Stimulated activated CD8-positive, alpha-beta memory T cell treated with anti-CD3 and anti-CD28 coated beads, Interleukin-15, amount 100 ng/mL, for 1 hour (primary cell): ENCODE data around the gene IDH3B.

Experiments used
- DNase-seq: peaks from one replicate; pipeline ENCODE4 v3.0.0-alpha.2; 2020; ENCODE audit warnings: low read depth

Gene IDH3B

DNA sequence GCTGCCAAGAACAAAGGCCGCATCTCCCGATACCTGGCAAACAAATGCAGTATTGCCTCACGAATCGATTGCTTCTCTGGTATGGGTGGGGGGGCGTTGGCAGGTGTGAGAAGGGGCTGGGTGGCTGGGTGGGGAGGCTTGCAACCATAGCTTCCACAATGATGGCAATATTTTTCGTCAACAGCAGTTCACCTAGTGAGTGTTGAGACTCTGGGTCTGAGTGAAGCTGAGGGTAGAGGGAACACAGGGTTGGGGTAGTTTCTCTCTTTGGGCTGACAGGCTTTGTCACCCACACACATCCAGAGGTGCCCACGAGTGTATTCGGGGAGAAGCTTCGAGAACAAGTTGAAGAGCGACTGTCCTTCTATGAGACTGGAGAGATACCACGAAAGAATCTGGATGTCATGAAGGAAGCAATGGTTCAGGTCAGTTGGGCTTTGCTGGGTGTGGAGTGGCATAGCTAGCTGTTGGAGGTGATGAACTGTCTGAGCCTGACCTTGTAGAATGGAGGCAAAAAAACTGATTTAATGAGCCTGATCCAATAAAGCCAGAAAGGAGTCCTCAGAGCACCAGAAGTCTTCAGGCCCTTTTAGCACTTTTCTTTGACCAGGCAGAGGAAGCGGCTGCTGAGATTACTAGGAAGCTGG lies 7.4 kb downstream of the IDH3B start:
- no peak for DNase-seq

GRCh38 chr20:2655331-2656116 lies 8.5 kb downstream of the IDH3B start:
- DNase-seq: no peak

DNA sequence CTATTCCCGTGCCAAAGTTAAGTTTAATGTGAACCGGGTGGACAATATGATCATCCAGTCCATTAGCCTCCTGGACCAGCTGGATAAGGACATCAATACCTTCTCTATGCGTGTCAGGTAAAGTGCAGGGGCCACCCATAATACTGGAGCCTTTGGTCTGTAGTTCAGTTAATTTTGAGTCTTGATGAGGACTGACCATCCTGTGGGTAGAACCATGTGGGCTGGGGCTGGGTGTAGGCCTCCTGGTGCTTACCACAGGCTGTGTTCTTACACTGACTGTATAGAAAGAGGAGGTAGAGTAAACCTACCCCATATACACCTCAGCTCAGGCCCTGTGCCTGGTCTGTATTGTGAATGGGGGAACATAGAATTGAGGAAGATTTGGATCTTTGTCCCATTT lies 9.2 kb downstream of the IDH3B start:
- no peak for DNase-seq

DNA sequence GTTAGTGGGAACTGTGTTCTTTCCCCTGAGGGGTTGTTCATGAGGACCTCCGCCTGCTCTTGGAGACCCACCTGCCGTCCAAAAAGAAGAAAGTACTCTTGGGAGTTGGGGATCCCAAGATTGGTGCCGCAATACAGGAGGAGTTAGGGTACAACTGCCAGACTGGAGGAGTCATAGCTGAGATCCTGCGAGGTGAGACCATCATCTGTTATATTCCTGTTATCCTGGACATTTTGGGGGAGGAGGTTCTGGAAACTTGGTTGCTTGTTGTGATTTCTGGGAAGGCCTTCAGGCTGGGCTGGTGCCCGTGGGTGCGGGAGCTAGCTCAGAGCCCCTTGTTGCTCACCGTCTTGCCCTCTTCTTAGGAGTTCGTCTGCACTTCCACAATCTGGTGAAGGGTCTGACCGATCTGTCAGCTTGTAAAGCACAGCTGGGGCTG lies 9.6 kb downstream of the IDH3B start:
- DNase-seq: no peak

- no peak for DNase-seq
These were observed 10.2 kb downstream of the IDH3B start for GRCh38 chr20:2653556-2654383.

- DNase-seq: no peak
These were observed 11.1 kb downstream of the IDH3B start for GRCh38 chr20:2652724-2653555.

GRCh38 chr20:2651772-2652723 lies 12.0 kb downstream of the IDH3B start, which contains the start of gene NOP56:
TSS of gene NOP56 (plus strand) at chr20:2652632. CDS start at chr20:2652661, 29 bp downstream.
- peak; percentile 89 for DNase-seq

GRCh38 chr20:2643708-2644107 lies 20.3 kb downstream of the IDH3B start:
- DNase-seq: no peak

DNA sequence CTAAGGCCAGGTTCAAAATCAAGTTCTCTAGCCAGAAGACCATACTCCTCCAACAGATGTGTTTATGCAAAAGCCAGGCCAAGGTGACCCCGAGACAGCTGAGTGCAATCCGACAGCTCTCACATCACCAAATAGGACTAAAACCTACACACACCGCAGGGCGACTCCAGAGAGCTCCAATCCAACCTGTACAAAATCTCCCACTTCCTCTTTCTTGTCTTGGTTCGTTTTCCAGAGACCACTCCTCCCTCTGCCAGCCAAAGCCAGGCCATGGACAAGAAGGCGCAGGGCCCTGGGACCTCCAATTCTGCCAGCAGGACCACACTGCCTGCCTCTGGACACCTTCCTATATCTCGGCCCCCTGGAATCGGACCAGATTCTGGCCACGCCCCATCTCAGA lies 23.1 kb downstream of the IDH3B start:
- no peak for DNase-seq

GRCh38 chr20:2640260-2640659 lies 23.8 kb downstream of the IDH3B start:
- no peak for DNase-seq

GRCh38 chr20:2637246-2637645 lies 26.8 kb downstream of the IDH3B start:
- no peak for DNase-seq

DNA sequence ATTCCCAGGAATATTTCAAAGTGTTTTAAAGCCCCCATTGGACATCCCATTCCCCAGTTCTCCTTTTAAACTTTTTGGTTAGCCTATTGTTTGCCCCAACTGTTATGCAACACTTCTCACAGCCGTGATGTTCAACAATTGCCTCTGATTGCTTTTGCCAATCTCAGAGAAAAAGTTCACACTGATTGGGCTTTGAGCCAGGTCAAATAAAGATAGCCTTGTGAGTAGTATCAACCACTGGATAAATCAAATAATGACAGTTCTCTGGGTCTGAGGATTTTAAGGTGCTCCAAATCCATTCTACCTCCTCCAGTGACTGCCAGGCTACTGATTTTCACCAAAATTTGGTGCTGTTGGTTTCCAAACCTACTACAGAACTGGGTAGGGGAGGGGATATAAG lies 30.6 kb downstream of the IDH3B start:
- no peak for DNase-seq

DNA sequence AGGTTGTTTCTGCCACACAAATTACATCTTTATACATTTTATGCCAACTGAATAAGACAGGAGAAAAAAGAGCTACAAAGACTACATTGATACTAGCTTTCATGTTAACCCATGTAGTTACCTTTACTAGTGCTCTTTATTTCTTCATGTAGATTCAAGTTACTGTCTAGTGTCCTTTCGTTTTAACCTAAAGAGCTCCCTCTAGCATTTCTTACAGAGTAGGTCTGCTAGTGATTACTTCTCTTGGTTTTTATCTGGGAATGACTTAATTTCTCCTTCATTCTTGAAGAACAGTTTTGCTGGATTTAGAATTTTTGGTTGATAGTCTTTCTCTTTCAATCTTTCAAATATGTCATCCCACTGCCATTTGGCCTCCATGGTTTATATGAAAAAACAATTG lies 32.8 kb downstream of the IDH3B start:
- DNase-seq: no peak

DNA sequence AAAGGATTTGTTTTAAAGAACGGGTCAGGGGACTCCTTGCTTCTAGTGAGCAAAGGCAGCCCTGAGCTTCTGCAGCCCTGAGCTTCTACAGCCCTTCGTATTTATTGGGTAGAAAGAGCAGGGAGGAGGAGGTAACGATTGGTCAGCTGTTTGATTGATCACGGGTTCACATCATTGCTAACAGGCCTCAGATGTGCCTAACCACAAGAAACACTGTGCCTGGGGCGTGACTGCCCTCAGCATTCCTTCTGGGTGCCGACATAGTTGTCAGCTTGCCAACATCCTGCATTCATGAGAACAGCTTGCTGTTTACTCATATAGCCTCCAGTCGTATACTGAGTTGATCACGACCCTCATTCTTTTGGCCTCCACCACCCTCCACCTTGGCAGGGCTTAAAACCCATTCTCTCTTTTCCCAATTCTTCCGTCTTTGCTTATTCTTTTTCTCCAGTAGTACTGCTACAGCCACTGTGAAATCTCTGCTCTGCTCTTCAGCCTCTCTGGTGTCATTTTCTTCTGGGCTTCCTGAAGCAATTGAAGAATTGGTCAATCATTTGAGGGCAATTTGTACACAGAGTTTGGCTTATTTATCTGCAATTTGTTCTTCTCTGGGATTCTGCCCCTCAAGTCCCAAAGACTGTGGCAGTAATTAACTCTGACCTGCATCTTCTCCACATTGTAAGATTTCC lies 37.0 kb downstream of the IDH3B start:
- no peak for DNase-seq

- DNase-seq: no peak
These were observed 39.0 kb downstream of the IDH3B start for GRCh38 chr20:2625062-2625461.

DNA sequence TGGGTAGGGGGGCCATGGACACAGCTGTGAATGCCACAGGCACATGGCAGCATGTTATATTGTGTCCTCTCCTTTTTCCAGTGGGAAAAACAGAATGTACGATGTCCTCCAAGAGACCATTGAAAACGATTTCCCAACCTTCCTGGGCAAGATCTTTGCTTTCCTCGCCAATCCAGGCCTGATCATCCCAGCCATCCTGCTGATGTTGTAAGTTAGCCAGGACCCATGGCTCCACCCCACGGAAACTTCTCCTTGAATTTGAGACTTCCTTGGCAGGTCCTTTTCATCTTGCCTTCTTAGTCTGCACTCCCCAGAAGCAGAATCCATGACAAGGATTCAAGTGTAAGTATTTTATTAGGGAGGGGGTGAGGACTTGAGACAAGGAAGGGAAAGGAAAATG lies 39.8 kb downstream of the IDH3B start:
- DNase-seq: no peak

- DNase-seq: no peak
These were observed 43.9 kb downstream of the IDH3B start for GRCh38 chr20:2619961-2620595.

DNA sequence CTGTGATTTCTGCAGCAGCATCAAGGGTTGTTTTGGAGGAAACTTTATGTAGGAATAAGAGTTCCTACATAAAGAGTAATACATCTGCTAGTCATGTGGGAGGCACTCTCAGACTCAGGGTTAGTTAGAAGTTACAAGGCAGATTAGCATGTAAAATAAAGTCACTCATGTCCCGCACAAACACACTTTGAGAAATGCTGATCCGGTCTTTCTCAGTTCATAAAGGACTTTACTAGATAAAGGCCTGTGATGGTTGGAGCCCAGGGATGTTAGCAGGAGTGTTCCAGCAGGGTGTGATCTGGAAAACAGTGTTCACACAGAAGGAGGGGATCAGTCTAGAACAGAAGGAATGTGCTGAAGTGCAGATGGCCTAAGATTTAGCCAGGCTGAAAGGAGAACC lies 44.7 kb downstream of the IDH3B start:
- no peak for DNase-seq

DNA sequence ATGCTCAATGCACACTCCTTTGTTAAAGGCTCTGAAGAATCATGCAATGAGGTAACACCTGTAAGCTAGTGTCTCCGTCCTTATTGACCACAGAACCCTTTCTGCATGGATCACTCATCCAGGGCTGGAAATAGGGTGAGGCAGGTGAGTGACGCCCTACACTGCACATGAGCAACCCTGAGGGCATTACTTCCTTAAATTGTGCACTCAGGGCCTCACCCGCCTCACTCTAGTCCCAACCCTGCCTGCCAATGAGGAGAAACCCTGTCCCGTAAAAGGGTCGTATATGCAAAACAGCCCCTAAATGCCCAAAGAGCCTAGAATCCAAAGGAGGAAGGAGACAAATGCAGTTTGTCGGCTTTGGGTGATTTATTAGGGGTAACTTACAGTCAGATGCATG lies 45.2 kb downstream of the IDH3B start:
- DNase-seq: no peak
